GM12892 (cell line): ENCODE measurements around the gene SLC66A1.

Experiments
- DNase-seq: peaks from one replicate; pipeline ENCODE4 v3.0.0; 2011; ENCODE audit not compliant: insufficient read length
- FAIRE-seq: peaks from 2 replicates; lab custom pipeline; 2011; peaks lifted over from hg19 to GRCh38; lab: Jason Lieb, UNC
- POLR2A ChIP-seq: IDR thresholded peaks from 2 replicates; pipeline ENCODE4 v1.6.1; 2011; ENCODE audit warnings: low read depth, low read length, control low read depth
- POLR2AphosphoS5 ChIP-seq: IDR thresholded peaks from 2 replicates; pipeline ENCODE4 v1.6.1; 2011; ENCODE audit warnings: low read depth, low read length, control low read depth
- TAF1 ChIP-seq: IDR thresholded peaks from 2 replicates; pipeline ENCODE4 v1.6.1; 2011; ENCODE audit warnings: low read depth, mild to moderate bottlenecking, control low read depth, low read length, borderline replicate concordance

SLC66A1 gene

DNA sequence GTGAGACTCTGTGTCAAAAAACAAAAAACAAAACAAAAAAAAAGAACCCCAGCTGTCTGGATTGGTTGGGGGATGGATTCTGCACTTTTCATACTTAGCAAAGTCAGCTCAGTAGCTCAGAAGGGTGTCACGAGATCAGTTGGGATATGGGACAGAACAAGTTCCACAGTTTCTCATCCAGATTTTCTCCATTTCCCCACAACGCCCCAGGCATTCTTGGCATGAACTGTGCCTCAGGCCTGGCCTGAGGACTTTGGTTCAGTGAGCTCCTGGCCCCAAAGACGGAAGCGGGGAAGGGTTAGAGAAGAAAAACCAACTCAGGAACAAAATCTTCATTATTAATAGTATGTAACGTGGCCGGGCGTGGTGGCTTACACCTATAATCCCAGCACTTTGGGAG lies 2.1 kb upstream of the SLC66A1 start:
- no peak for FAIRE-seq
- no peak for DNase-seq
- TF ChIP-seq TAF1 = no peak
- TF ChIP-seq POLR2A = no peak
- no peak for TF ChIP-seq POLR2AphosphoS5

DNA sequence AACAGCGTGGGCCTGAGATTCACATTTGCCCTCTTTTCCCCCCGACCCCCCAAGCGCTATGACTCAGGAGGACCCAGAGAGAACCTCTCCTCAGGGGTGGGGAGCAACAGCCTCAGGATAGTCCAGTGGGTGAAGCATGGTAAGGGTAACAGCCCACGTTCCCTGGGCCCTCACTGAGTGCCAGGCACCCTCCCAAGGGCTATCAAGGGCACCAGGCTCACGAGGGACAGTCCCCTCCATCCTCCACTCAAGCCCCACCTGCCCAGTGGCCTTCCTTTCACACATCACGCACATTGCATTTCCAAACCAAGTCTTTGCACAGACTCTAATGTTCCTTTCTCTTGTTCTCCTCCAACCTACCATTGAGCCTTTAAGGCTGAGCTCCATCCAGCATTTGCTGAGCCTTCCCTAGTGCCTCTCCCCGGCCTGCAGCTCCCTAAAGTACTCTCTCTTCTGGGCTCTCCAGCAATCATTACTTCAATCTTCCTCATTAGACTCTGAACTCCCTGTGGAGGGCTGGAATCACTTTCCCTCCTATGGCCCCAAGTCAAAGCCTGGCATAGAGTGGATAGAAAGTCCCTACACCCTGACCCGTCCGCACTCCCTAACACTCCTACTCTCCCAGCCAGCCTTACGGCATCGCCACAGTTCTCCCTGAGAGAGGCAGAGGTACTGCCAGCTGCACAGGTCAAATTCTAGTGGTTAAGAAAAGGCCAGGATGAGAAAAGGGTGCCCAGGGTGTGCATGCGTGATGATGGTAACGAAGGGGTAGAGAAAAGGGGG lies 1.2 kb upstream of the SLC66A1 start:
- FAIRE-seq (no peak), DNase-seq (no peak)
- no peak for TF ChIP-seq POLR2AphosphoS5
- TF ChIP-seq POLR2A = no peak
- TF ChIP-seq TAF1 = no peak

DNA sequence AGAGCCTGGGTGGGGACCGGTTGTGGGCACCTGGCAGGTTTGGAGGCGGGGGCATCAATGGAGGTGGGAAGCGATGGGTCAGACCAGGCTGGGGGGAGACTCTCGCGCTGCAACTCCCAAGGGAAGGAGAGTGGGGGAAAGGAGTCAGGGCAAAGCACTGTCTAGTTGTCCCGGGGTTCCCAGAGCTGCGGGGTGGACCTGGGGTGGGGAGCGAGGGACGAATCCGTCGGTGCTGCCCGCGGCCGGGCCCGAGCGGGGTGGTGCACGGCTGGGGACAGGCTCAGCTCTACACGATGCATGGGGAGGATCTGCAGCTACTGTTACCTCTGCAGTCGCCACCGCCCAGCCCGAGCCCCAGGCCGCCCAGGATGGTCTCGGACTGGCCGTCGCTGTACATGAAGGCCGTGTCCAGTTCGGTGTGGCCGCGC lies 609 bp upstream of the SLC66A1 start:
- TF ChIP-seq POLR2AphosphoS5 = no peak
- TF ChIP-seq TAF1 = no peak
- TF ChIP-seq POLR2A = no peak
- DNase-seq = no peak
- no peak for FAIRE-seq

- DNase-seq (no peak), FAIRE-seq (peak; percentile 44)
- TF ChIP-seq TAF1 (no peak), POLR2A (no peak), POLR2AphosphoS5 (no peak)
These were observed 883 bp downstream of the SLC66A1 start for GRCh38 chr1:19312782-19313635.

- DNase-seq = no peak
- peak; percentile 21 for FAIRE-seq
- TF ChIP-seq TAF1 (no peak), POLR2A (no peak), POLR2AphosphoS5 (no peak)
These were observed 1.5 kb downstream of the SLC66A1 start for GRCh38 chr1:19313636-19313959.

GRCh38 chr1:19313961-19314882 lies 2.1 kb downstream of the SLC66A1 start:
- TF ChIP-seq POLR2AphosphoS5 (0 out of 2 replicates have a peak, but pooled peaks have one; percentile 47), POLR2A (no peak), TAF1 (no peak)
- FAIRE-seq (no peak), DNase-seq (no peak)

- no peak for TF ChIP-seq POLR2AphosphoS5
- peak; percentile 22; the same call in 1 of the 2 replicates for TF ChIP-seq TAF1
- DNase-seq = no peak
- peak; percentile 85 for FAIRE-seq
These were observed 3.5 kb downstream of the SLC66A1 start for GRCh38 chr1:19315378-19316198.

GRCh38 chr1:19317126-19317910 lies 5.2 kb downstream of the SLC66A1 start:
- DNase-seq (no peak), FAIRE-seq (no peak)
- TF ChIP-seq POLR2A (no peak), POLR2AphosphoS5 (no peak), TAF1 (no peak)

DNA sequence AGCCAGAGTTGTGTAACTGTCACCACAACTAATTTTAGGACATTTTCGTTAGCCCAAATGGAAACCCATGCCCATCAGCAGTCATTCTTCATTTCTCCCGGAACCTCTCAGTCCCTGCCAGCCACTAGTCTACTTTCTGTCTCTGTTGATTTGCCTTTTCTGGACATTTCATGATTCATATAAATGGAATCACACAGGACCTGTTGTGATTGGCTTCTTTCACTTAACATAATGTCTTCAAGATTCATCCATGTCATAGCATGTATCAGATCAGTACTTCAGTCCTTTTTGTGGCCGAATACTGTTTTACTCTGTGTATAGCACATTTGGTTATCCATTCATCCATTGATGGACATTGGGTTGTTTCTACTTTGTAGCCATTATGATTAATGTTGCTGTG lies 7.1 kb downstream of the SLC66A1 start:
- no peak for FAIRE-seq
- DNase-seq = no peak
- TF ChIP-seq POLR2A (no peak), POLR2AphosphoS5 (no peak), TAF1 (no peak)
